CD14-positive monocyte (primary cell): Measurements from ENCODE around the gene LRRIQ1. TPM values are rescaled to one million over a fixed set of nuclear protein-coding genes. Genes with fewer than 3 reads are reported as not detected.

Source experiments
- DNase-seq, 3 donors: peaks; one replicate each; pipeline ENCODE4 v3.0.0-alpha.2; 2011 to 2022
- H2AFZ ChIP-seq: 2 replicates; pipeline ENCODE4 v1.6.0; 2012; ENCODE audit warnings: mild to moderate bottlenecking, low read depth, low read length, inconsistent platforms; ENCODE audit not compliant: insufficient read depth, poor library complexity, severe bottlenecking
- H3K27ac ChIP-seq, 2 donors: 1 replicate in 1 of 2; 2 replicates in 1 of 2; pipeline ENCODE4 v1.5.1; 2012 to 2013; ENCODE audit warnings: low read length in 2 of 2, control low read depth in 1 of 2, inconsistent platforms in 1 of 2, low read depth in 1 of 2, mild to moderate bottlenecking in 1 of 2
- H3K27me3 ChIP-seq, 2 donors: one replicate each; pipeline versions ENCODE4 v1.6.0 to v1.6.1; 2011 to 2013; ENCODE audit warnings: low read length in 2 of 2; ENCODE audit not compliant: control insufficient read depth in 2 of 2, insufficient read depth in 2 of 2
- H3K36me3 ChIP-seq, 2 donors: replicated peaks in 1 of 2; 1 replicate in 1 of 2; 2 replicates in 1 of 2; pipeline versions ENCODE4 v1.5.1 to v1.6.1; 2012 to 2013; ENCODE audit warnings: low read length in 2 of 2, control low read depth in 1 of 2, inconsistent platforms in 1 of 2, mild to moderate bottlenecking in 1 of 2; ENCODE audit not compliant: insufficient read depth in 2 of 2, control insufficient read depth in 1 of 2
- H3K4me1 ChIP-seq, 2 donors: 1 replicate in 1 of 2; 2 replicates in 1 of 2; pipeline versions ENCODE4 v1.5.1 to v1.6.1; 2012 to 2013; ENCODE audit warnings: low read length in 2 of 2, control low read depth in 1 of 2, inconsistent platforms in 1 of 2, mild to moderate bottlenecking in 1 of 2, moderate library complexity in 1 of 2; ENCODE audit not compliant: insufficient read depth in 2 of 2, control insufficient read depth in 1 of 2
- H3K4me2 ChIP-seq: replicated peaks from 2 replicates; pipeline ENCODE3; 2012; ENCODE audit warnings: low read length, moderate library complexity, mild to moderate bottlenecking; ENCODE audit not compliant: poor library complexity, severe bottlenecking; ENCODE audit errors: extremely low read depth
- H3K4me3 ChIP-seq, 3 experiments: fragments of 200-600 bp in 1 of 3; sonication (generic) in 1 of 3; replicated peaks in 1 of 3; 1 replicate in 2 of 3; 2 replicates in 1 of 3; pipeline ENCODE4 v1.5.1; 2011 to 2013; ENCODE audit warnings: low read length in 3 of 3, mild to moderate bottlenecking in 3 of 3, control low read depth in 2 of 3, low read depth in 2 of 3, inconsistent platforms in 1 of 3, moderate library complexity in 1 of 3
- H3K79me2 ChIP-seq: 2 replicates; pipeline ENCODE4 v1.6.0; 2012; ENCODE audit warnings: mild to moderate bottlenecking, control low read depth, inconsistent platforms, low read length, moderate library complexity; ENCODE audit not compliant: insufficient read depth
- H3K9ac ChIP-seq: 2 replicates; pipeline ENCODE4 v1.6.0; 2017; ENCODE audit warnings: low read length, mild to moderate bottlenecking; ENCODE audit not compliant: insufficient read depth, poor library complexity, severe bottlenecking
- H3K9me3 ChIP-seq, 2 donors: replicated peaks in 1 of 2; 1 replicate in 1 of 2; 2 replicates in 1 of 2; pipeline versions ENCODE4 v1.5.1 to v1.6.1; 2012 to 2013; ENCODE audit warnings: low read length in 2 of 2, control low read depth in 1 of 2; ENCODE audit not compliant: control insufficient read depth in 1 of 2, insufficient read depth in 1 of 2
- H4K20me1 ChIP-seq: 2 replicates; pipeline ENCODE4 v1.6.0; 2012; ENCODE audit warnings: mild to moderate bottlenecking, low read length, control low read depth, moderate library complexity; ENCODE audit not compliant: insufficient read depth
- H3K27ac Mint-ChIP-seq, 7 donors: one replicate each; pipeline ENCODE4 v1.8.0; 2020; ENCODE audit warnings: mild to moderate bottlenecking in 7 of 7, mixed read lengths in 7 of 7, moderate library complexity in 6 of 7, inconsistent platforms in 2 of 7
- H3K27me3 Mint-ChIP-seq, 3 donors: one replicate each; pipeline ENCODE4 v1.8.0; 2021 to 2022; ENCODE audit warnings: low read depth in 3 of 3, mild to moderate bottlenecking in 3 of 3, mixed read lengths in 3 of 3, moderate library complexity in 3 of 3, inconsistent platforms in 1 of 3
- H3K36me3 Mint-ChIP-seq, 2 donors: one replicate each; pipeline ENCODE4 v1.8.0; 2020; ENCODE audit warnings: mixed read lengths in 2 of 2, inconsistent platforms in 1 of 2, mild to moderate bottlenecking in 1 of 2
- H3K4me1 Mint-ChIP-seq: one replicate; pipeline ENCODE4 v1.8.0; 2020; ENCODE audit warnings: mild to moderate bottlenecking, mixed read lengths
- H3K4me3 Mint-ChIP-seq, 2 donors: one replicate each; pipeline ENCODE4 v1.8.0; 2020; ENCODE audit warnings: mild to moderate bottlenecking in 2 of 2, mixed read lengths in 2 of 2, moderate library complexity in 1 of 2
- H3K9me3 Mint-ChIP-seq, 7 donors: one replicate each; pipeline ENCODE4 v1.8.0; 2020 to 2022; ENCODE audit warnings: mixed read lengths in 7 of 7, mild to moderate bottlenecking in 6 of 7, moderate library complexity in 6 of 7, inconsistent platforms in 2 of 7
- CTCF ChIP-seq: fragments of 200-600 bp; IDR thresholded peaks from one replicate; pipeline ENCODE4 v1.8.0; 2022; ENCODE audit warnings: antibody characterized with exemption, mild to moderate bottlenecking
- WGBS: methylation state at CpG from one replicate; pipeline ENCODE4 v1.1.5; 2013; ENCODE audit warnings: missing lambda C conversion rate; ENCODE audit not compliant: insufficient coverage; 5-methylcytosine and 5-hydroxymethylcytosine counted together
- intact Hi-C, 2 donors: fragments of 100-400 bp; cut with micrococcal nuclease; formaldehyde crosslinking; loops; one replicate each; pipeline versions ENCODE4 v1.15.0 to v1.15.1; 2023
- polyA plus RNA-seq, 3 donors: library from polyadenylated mRNA; depleted of rRNA in 1 of 3; unstranded in 2 of 3; stranded (reverse) in 1 of 3; fragments of 300-500 nt in 2 of 3; fragments of >200 nt in 1 of 3; fragmentation: Illumina TruSeq in 2 of 3; gene quantifications; 1 replicate in 2 of 3; 2 replicates in 1 of 3; pipeline ENCODE4 v1.2.3, GENCODE V29; 2012 to 2021

The LRRIQ1 gene
- polyA plus RNA-seq, 3 donors: not detected

- no peak for DNase-seq
- no peak for TF ChIP-seq CTCF
- no peak overlapping the region for H3K4me3 Mint-ChIP-seq
- H3K4me3 ChIP-seq: no peak overlapping the region
- H3K36me3 Mint-ChIP-seq: no peaks in the 10 kb centered on the region
- H3K79me2 ChIP-seq: no peaks in the 10 kb centered on the region
- H3K27ac ChIP-seq: no peak overlapping the region
- H3K27me3 ChIP-seq: no peaks in the 10 kb centered on the region
- WGBS: 94% methylated on average over 3 of the region's 3 CpGs
- peaks cover 0 to 3% (median 0%) of the 10 kb centered on the region in 3 donors for H3K27me3 Mint-ChIP-seq
- intact Hi-C loops: no loop called here
- no peak overlapping the region for H2AFZ ChIP-seq
- H3K4me1 Mint-ChIP-seq: no peaks in the 10 kb centered on the region
- no peaks in the 10 kb centered on the region for H3K9me3 Mint-ChIP-seq
- no peaks in the 10 kb centered on the region for H3K4me1 ChIP-seq
- no peak overlapping the region for H3K27ac Mint-ChIP-seq
- no peaks in the 10 kb centered on the region for H3K9me3 ChIP-seq
- no peaks in the 10 kb centered on the region for H4K20me1 ChIP-seq
- H3K9ac ChIP-seq: no peak overlapping the region
- no peak overlapping the region for H3K4me2 ChIP-seq
- H3K36me3 ChIP-seq: no peaks in the 10 kb centered on the region
Measured at GRCh38 chr12:85157035-85157603, 121.0 kb downstream of the LRRIQ1 start.

GRCh38 chr12:85163752-85164321 is 127.7 kb downstream of the LRRIQ1 start:
- no peak overlapping the region for H3K4me3 Mint-ChIP-seq
- no peak overlapping the region for H2AFZ ChIP-seq
- H3K9ac ChIP-seq: no peak overlapping the region
- H3K4me1 ChIP-seq: no peaks in the 10 kb centered on the region
- WGBS: no CpG with 5 or more reads among the region's 1 CpG
- H4K20me1 ChIP-seq: no peaks in the 10 kb centered on the region
- no peak for TF ChIP-seq CTCF
- no peaks in the 10 kb centered on the region for H3K27me3 ChIP-seq
- no peaks in the 10 kb centered on the region for H3K36me3 Mint-ChIP-seq
- H3K27ac Mint-ChIP-seq: no peak overlapping the region
- H3K36me3 ChIP-seq: no peaks in the 10 kb centered on the region
- no peak for DNase-seq
- no peak overlapping the region for H3K4me2 ChIP-seq
- H3K27ac ChIP-seq: no peak overlapping the region
- no peaks in the 10 kb centered on the region for H3K79me2 ChIP-seq
- no peak overlapping the region for H3K4me3 ChIP-seq
- H3K9me3 ChIP-seq: no peaks in the 10 kb centered on the region
- H3K4me1 Mint-ChIP-seq: no peaks in the 10 kb centered on the region
- H3K9me3 Mint-ChIP-seq: peaks cover 0 to 2% (median 0%) of the 10 kb centered on the region in 7 donors
- peaks cover 0 to 3% (median 0%) of the 10 kb centered on the region in 3 donors for H3K27me3 Mint-ChIP-seq
- intact Hi-C loops: no loop called here
